Myocyte (in vitro differentiated cells): ENCODE measurements around the gene DOHH. TPM values are rescaled to one million over a fixed set of nuclear protein-coding genes. Genes with fewer than 3 reads are reported as not detected.
A peak's percentile ranks its signal among the peaks of the same experiment; 100 is the strongest.

Experiments used
- DNase-seq: peaks from one replicate; pipeline ENCODE4 v3.0.0-alpha.2; 2012; ENCODE audit warnings: low read depth
- total RNA-seq: library from RNA; depleted of rRNA; stranded (reverse); fragments of >200 nt; gene quantifications from 2 replicates; pipeline ENCODE4 v1.2.3, GENCODE V29; 2014

Gene DOHH
- total RNA-seq, 1 donor from 2014 or later: 24.1 TPM

- DNase-seq: no peak
These were observed 20.6 kb downstream of the DOHH start for GRCh38 chr19:3479834-3480215.

- no peak for DNase-seq
These were observed 21.2 kb downstream of the DOHH start for GRCh38 chr19:3479177-3479833.

- no peak for DNase-seq
These were observed 21.9 kb downstream of the DOHH start for GRCh38 chr19:3478409-3479176.

GRCh38 chr19:3477951-3478350 lies 22.5 kb downstream of the DOHH start:
- no peak for DNase-seq

- no peak for DNase-seq
These were observed 23.0 kb downstream of the DOHH start for GRCh38 chr19:3477506-3477905.

- no peak for DNase-seq
These were observed 23.6 kb downstream of the DOHH start for GRCh38 chr19:3476830-3477229.

- DNase-seq: no peak
These were observed 25.0 kb downstream of the DOHH start for GRCh38 chr19:3475449-3475848.

- no peak for DNase-seq
These were observed 25.9 kb downstream of the DOHH start for GRCh38 chr19:3474614-3475013.

GRCh38 chr19:3474010-3474409 lies 26.5 kb downstream of the DOHH start:
- DNase-seq: no peak

- DNase-seq: peak; percentile 30
These were observed 28.4 kb downstream of the DOHH start for GRCh38 chr19:3471954-3472655.

- peak; percentile 4 for DNase-seq
These were observed 29.9 kb downstream of the DOHH start for GRCh38 chr19:3470500-3471128.

GRCh38 chr19:3469638-3470499 lies 30.6 kb downstream of the DOHH start:
- peak; percentile 18 for DNase-seq

- DNase-seq: no peak
These were observed 32.3 kb downstream of the DOHH start for GRCh38 chr19:3468211-3468610.

- no peak for DNase-seq
These were observed 32.9 kb downstream of the DOHH start for GRCh38 chr19:3467437-3468198.

- no peak for DNase-seq
These were observed 33.8 kb downstream of the DOHH start for GRCh38 chr19:3466635-3467034.

- DNase-seq: no peak
These were observed 34.9 kb downstream of the DOHH start for GRCh38 chr19:3465552-3465951.

- DNase-seq: no peak
These were observed 35.8 kb downstream of the DOHH start for GRCh38 chr19:3464587-3465235.

GRCh38 chr19:3463714-3464586 lies 36.5 kb downstream of the DOHH start:
- DNase-seq: no peak
